GM12874 (cell line): ENCODE results near the gene GBA2.

Experiments
- TF ChIP-seq, protein P1 (sequence below): IDR thresholded peaks from 2 replicates; pipeline ENCODE4 v1.5.1; 2011; ENCODE audit warnings: low read depth, mild to moderate bottlenecking, control low read depth, low read length, moderate library complexity; ENCODE audit not compliant: insufficient read depth

Gene GBA2

DNA sequence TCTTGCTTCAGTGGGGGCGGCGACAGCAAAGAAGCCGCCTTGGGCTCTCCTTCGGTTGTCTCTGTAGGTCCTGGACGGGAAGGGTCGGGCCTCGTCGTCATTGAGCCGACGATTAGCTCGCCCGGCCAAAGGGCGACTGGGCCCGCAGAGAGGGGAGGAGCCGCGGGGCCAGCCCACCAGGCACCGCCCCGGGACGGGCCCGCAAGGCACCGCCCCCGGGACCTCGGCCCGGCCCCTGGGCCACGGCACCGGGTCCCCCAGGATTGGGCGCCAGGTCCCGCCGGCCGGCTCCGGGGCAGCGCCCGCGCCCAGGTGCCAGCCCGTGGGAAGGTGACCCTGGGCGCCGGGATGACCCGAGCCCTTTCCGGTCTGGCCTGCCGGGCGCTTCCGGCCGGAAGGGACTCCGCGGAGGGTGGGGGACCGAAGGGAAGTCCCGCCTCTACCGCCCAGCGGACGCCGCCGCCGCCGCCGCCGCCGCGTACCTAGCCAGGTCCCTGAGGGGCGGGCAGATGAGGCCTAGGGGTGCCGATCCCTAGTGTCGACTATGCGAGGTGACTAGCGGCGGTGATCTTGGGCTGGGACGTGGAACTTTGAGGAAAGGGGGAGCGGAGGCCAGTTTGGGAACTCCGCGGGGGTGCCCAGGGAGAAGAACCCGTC lies at the start of gene GBA2, which contains the start of gene RGP1:
GBA2 (minus strand) TSS at position 371 of the 657 bp plus-strand sequence. CDS start 524 bp downstream, outside the sequence.
RGP1 (plus strand) TSS at position 430 of the 657 bp plus-strand sequence. CDS start 469 bp downstream, outside the sequence.
- TF ChIP-seq, protein P1, sequence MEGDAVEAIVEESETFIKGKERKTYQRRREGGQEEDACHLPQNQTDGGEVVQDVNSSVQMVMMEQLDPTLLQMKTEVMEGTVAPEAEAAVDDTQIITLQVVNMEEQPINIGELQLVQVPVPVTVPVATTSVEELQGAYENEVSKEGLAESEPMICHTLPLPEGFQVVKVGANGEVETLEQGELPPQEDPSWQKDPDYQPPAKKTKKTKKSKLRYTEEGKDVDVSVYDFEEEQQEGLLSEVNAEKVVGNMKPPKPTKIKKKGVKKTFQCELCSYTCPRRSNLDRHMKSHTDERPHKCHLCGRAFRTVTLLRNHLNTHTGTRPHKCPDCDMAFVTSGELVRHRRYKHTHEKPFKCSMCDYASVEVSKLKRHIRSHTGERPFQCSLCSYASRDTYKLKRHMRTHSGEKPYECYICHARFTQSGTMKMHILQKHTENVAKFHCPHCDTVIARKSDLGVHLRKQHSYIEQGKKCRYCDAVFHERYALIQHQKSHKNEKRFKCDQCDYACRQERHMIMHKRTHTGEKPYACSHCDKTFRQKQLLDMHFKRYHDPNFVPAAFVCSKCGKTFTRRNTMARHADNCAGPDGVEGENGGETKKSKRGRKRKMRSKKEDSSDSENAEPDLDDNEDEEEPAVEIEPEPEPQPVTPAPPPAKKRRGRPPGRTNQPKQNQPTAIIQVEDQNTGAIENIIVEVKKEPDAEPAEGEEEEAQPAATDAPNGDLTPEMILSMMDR: no peak

DNA sequence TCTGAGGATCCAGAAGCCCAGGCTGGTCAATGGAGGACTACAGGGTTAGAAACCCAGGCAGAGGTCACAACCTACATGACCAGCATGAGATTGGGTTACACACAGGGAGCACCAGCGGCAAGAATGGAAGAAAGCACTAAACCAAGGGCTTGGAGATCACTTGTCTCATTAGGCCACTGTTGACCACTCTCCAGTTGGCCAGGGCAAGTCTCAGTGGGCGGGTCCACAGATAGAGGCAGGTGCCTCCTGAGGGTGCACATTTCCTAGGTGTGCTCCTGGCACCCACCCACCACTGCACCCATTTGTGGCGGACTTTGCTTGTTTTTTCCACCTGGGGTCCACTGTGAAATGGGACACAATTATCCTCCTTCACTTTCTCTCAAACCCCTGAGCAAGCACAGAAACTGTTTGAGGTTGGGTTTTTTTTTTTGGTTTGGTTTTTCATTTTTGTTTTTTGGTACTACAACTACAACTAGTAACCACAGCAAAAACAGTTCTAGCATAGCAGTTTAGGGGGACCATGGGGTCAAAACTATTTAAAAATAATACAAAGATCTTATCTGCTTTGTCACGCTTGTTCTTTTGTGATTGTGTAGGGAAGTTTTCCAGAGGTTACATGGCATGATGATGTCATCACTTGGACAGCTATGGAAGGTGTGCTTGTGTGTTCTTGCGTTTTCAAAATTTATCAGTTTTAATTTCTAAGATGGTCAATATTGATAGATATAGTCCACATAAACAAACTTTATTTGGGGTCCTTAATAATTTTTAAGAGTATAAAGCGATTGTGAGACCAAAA lies 48.5 kb upstream of the GBA2 start:
- TF ChIP-seq, protein P1: no peak

DNA sequence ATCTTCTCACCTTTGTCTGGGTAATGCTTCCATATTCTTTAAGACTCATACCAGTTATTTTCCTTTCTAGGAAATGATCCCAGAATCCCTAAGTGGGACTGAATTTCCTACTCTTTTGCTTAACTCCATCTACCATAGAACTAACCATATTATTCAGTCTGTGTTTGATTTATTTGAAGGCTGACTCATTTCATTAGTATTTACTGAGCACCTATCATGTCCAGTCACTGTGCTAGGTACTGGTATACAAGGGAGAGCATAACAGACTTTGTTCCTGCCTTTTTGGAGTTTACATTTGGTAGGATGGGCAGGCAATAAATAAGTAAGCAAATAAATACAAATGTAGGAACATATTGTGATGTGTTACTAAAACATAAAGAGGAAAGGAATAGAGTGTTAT lies 46.7 kb upstream of the GBA2 start:
- TF ChIP-seq, protein P1: no peak

DNA sequence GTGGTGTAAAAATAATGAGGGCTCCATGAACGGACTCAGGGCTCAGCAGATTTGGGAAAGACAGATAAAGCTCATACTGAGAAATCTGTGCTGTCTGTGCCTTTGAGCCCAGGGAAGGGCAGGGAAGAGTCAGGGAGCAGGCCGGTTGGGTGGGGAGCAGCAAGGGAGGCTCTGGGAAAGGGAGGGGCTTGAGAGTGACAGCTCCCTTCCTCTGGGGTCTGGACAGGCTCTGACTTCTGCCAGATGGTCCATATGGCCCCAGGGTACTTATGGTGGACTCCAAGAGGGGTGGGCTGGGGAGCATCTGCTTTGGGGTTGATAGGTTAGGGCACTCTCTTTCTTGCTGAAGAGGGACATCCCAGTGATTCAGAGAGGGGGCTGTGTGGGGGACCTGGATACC lies 44.4 kb upstream of the GBA2 start:
- TF ChIP-seq, protein P1: no peak

DNA sequence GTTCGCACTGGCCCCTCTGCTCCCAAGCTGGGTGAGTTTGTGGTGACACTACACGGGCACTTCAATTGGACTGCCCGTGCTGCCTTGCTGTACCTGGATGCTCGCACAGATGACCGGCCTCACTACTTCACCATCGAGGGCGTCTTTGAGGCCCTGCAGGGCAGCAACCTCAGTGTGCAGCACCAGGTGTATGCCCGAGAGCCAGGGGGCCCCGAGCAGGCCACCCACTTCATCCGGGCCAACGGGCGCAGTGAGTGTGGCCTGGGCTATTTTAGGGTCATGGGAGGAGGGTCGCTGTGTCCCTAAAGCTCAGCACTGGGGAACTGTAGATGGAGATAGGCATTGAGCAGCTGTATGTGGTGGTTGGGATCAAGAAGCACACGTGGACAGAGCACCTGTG lies 43.8 kb upstream of the GBA2 start:
- TF ChIP-seq, protein P1: no peak

DNA sequence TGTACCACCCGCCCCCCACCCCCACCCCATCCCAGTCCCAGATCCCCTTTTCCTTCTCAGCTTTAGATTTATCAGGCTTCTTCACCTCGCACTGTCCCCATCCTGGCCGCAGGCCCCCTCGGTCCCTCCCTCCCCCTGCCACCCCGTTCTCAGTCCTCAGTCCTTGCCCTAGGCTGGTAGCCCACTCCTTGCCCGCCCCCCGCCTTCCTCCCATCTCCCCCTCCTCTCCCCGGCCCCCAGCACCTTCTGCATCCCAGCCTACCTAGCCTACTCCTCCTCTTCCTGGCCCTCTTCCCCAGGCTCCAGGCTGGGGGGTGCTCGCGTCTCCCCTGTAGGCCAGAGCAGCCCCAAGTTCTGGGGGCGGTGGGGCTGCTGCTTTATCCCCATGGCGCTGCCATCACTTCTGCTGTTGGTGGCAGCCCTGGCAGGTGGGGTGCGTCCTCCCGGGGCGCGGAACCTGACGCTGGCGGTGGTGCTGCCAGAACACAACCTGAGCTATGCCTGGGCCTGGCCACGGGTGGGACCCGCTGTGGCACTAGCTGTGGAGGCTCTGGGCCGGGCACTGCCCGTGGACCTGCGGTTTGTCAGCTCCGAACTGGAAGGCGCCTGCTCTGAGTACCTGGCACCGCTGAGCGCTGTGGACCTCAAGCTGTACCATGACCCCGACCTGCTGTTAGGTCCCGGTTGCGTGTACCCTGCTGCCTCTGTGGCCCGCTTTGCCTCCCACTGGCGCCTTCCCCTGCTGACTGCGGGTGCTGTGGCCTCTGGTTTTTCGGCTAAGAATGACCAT lies 43.2 kb upstream of the GBA2 start:
- TF ChIP-seq, protein P1: no peak
